Mesenchymal stem cell (in vitro differentiated cells and primary cell): ENCODE results near the gene SCRG1.

Source experiments
- DNase-seq: peaks from one replicate; pipeline ENCODE4 v3.0.0-alpha.2; 2013
- H2AFZ ChIP-seq: one replicate; pipeline ENCODE4 v1.6.1; 2013; ENCODE audit warnings: low read depth, mild to moderate bottlenecking, control low read depth, inconsistent platforms, low read length, moderate library complexity
- H2AK5ac ChIP-seq: 2 replicates; pipeline ENCODE4 v1.6.1; 2013; ENCODE audit warnings: low read length, moderate library complexity, mild to moderate bottlenecking, inconsistent platforms; ENCODE audit not compliant: severe bottlenecking
- H2BK120ac ChIP-seq: one replicate; pipeline ENCODE4 v1.6.1; 2013; ENCODE audit warnings: low read depth, mild to moderate bottlenecking, inconsistent platforms, low read length, moderate library complexity
- H2BK12ac ChIP-seq, 2 experiments: one replicate each; pipeline ENCODE4 v1.6.1; 2013; ENCODE audit warnings: inconsistent platforms in 2 of 2, low read length in 2 of 2, mild to moderate bottlenecking in 2 of 2, moderate library complexity in 2 of 2, control low read depth in 1 of 2
- H2BK15ac ChIP-seq: one replicate; pipeline ENCODE4 v1.6.1; 2013; ENCODE audit warnings: mild to moderate bottlenecking, low read depth, inconsistent platforms; ENCODE audit not compliant: poor library complexity, severe bottlenecking
- H2BK5ac ChIP-seq: 2 replicates; pipeline ENCODE4 v1.6.1; 2013; ENCODE audit warnings: low read depth, mild to moderate bottlenecking, low read length, control low read depth, inconsistent platforms; ENCODE audit not compliant: poor library complexity, severe bottlenecking
- H3K14ac ChIP-seq, 2 experiments: one replicate each; pipeline ENCODE4 v1.6.1; 2013; ENCODE audit warnings: inconsistent platforms in 2 of 2, low read length in 2 of 2, control low read depth in 1 of 2, mild to moderate bottlenecking in 1 of 2, moderate library complexity in 1 of 2
- H3K18ac ChIP-seq, 2 experiments: one replicate each; pipeline ENCODE4 v1.6.1; 2013; ENCODE audit warnings: inconsistent platforms in 2 of 2, low read length in 2 of 2, control low read depth in 1 of 2, low read depth in 1 of 2, mild to moderate bottlenecking in 1 of 2
- H3K23ac ChIP-seq, 2 experiments: one replicate each; pipeline ENCODE4 v1.6.1; 2013; ENCODE audit warnings: inconsistent platforms in 2 of 2, low read length in 2 of 2, mild to moderate bottlenecking in 2 of 2, moderate library complexity in 2 of 2, control low read depth in 1 of 2
- H3K27ac ChIP-seq: 2 replicates; pipeline ENCODE4 v1.5.1; 2013; ENCODE audit warnings: mild to moderate bottlenecking, moderate library complexity, low read length, control low read depth, inconsistent platforms; ENCODE audit not compliant: poor library complexity, severe bottlenecking
- H3K27me3 ChIP-seq, 2 experiments: 2 replicates each; pipeline versions ENCODE4 v1.6.1 to v1.7.0; 2013; ENCODE audit warnings: low read length in 2 of 2, mild to moderate bottlenecking in 2 of 2, moderate library complexity in 2 of 2, control low read depth in 1 of 2, inconsistent platforms in 1 of 2; ENCODE audit not compliant: control insufficient read depth in 1 of 2, insufficient read depth in 1 of 2
- H3K36me3 ChIP-seq, 2 experiments: 2 replicates each; pipeline versions ENCODE4 v1.6.1 to v1.7.0; 2013; ENCODE audit warnings: low read length in 2 of 2, control low read depth in 1 of 2, inconsistent platforms in 1 of 2, low read depth in 1 of 2, mild to moderate bottlenecking in 1 of 2; ENCODE audit not compliant: insufficient read depth in 2 of 2, control insufficient read depth in 1 of 2
- H3K4ac ChIP-seq, 2 experiments: one replicate each; pipeline ENCODE4 v1.6.1; 2013; ENCODE audit warnings: inconsistent platforms in 2 of 2, low read length in 2 of 2, mild to moderate bottlenecking in 2 of 2, moderate library complexity in 2 of 2, control low read depth in 1 of 2, low read depth in 1 of 2
- H3K4me1 ChIP-seq: 2 replicates; pipeline ENCODE4 v1.6.1; 2013; ENCODE audit warnings: low read depth, low read length, control low read depth; ENCODE audit not compliant: control insufficient read depth, insufficient read depth
- H3K4me2 ChIP-seq: 2 replicates; pipeline ENCODE4 v1.6.1; 2013; ENCODE audit warnings: low read length, mild to moderate bottlenecking, inconsistent platforms; ENCODE audit not compliant: poor library complexity, severe bottlenecking
- H3K4me3 ChIP-seq, 2 experiments: 2 replicates each; pipeline versions ENCODE4 v1.5.1 to v1.7.0; 2013; ENCODE audit warnings: low read length in 2 of 2, mild to moderate bottlenecking in 2 of 2, control low read depth in 1 of 2, low read depth in 1 of 2; ENCODE audit not compliant: insufficient read depth in 1 of 2
- H3K79me1 ChIP-seq: replicated peaks from 2 replicates; pipeline ENCODE4 v1.6.1; 2013; ENCODE audit warnings: mild to moderate bottlenecking, control low read depth, low read length, inconsistent platforms; ENCODE audit not compliant: poor library complexity, severe bottlenecking
- H3K9ac ChIP-seq: 2 replicates; pipeline ENCODE4 v1.7.0; 2013; ENCODE audit warnings: mild to moderate bottlenecking, low read length, moderate library complexity
- H3K9me3 ChIP-seq: 2 replicates; pipeline ENCODE4 v1.7.0; 2013; ENCODE audit warnings: mild to moderate bottlenecking, low read length; ENCODE audit not compliant: control insufficient read depth
- H4K8ac ChIP-seq: one replicate; pipeline ENCODE4 v1.6.1; 2013; ENCODE audit warnings: inconsistent platforms, mild to moderate bottlenecking, low read length, moderate library complexity
- H4K91ac ChIP-seq: one replicate; pipeline ENCODE4 v1.6.1; 2013; ENCODE audit warnings: mild to moderate bottlenecking, low read length, inconsistent platforms
- WGBS: methylation state at CpG from one replicate; pipeline ENCODE4 v1.1.7; 2013; ENCODE audit warnings: mixed read lengths; 5-methylcytosine and 5-hydroxymethylcytosine counted together

Gene SCRG1

GRCh38 chr4:173367946-173368345 lies 31.0 kb downstream of the SCRG1 start:
- Histone ChIP-seq H2BK12ac (no peak overlapping the region), H3K4ac (no peak overlapping the region), H2BK120ac (no peak overlapping the region), H4K8ac (no peak overlapping the region), H3K9ac (peak overlapping the region; percentile 48), H3K9me3 (no peaks in the 10 kb centered on the region), H3K27ac (no peak overlapping the region), H2AFZ (no peak overlapping the region), H2AK5ac (no peak overlapping the region), H3K4me2 (no peak overlapping the region), H2BK5ac (no peak overlapping the region), H4K91ac (no peak overlapping the region), H3K18ac (no peak overlapping the region), H3K79me1 (peaks cover 3% of the 10 kb centered on the region), H3K4me1 (peaks cover 1% of the 10 kb centered on the region), H3K36me3 (no peaks in the 10 kb centered on the region), H3K14ac (no peak overlapping the region), H2BK15ac (no peak overlapping the region), H3K23ac (no peak overlapping the region), H3K27me3 (no peaks in the 10 kb centered on the region), H3K4me3 (peak overlapping the region in 1 of 2 experiments; percentile 48)
- DNase-seq: no peak
- 76% methylated on average over 4 of the region's 4 CpGs for WGBS

DNA sequence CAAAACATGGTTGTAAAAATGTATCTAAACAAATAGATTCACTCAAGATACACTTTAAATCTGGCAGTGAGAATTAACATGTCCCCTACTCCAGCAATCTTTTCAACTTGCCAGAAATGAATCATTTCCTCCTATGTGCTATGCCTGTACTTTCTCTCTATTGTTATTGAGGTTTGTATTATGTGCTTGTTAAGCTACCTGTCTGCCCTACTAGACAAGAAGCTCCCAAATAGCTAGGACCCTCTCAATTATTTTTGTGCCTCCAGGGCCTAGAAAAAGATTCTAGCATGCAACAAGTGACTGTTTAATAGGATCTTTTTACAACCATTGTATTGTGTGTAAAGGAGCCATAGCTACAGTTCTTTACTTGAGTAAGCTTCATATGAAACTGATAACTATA lies 31.6 kb downstream of the SCRG1 start:
- no peak overlapping the region for H3K23ac ChIP-seq
- H4K91ac ChIP-seq: no peak overlapping the region
- no peaks in the 10 kb centered on the region for H3K36me3 ChIP-seq

GRCh38 chr4:173365359-173365996 lies 33.4 kb downstream of the SCRG1 start:
- Histone ChIP-seq H4K91ac (no peak overlapping the region), H3K27me3 (no peaks in the 10 kb centered on the region), H3K4ac (no peak overlapping the region), H2BK15ac (no peak overlapping the region), H2AK5ac (no peak overlapping the region), H3K27ac (no peak overlapping the region), H3K9me3 (no peaks in the 10 kb centered on the region), H3K4me2 (no peak overlapping the region), H3K14ac (no peak overlapping the region), H4K8ac (no peak overlapping the region), H3K4me3 (no peak overlapping the region), H3K23ac (no peak overlapping the region), H3K9ac (no peak overlapping the region), H2AFZ (no peak overlapping the region), H3K18ac (no peak overlapping the region), H3K4me1 (peaks cover 1% of the 10 kb centered on the region), H3K79me1 (peaks cover 2% of the 10 kb centered on the region), H2BK12ac (no peak overlapping the region), H3K36me3 (no peaks in the 10 kb centered on the region), H2BK5ac (no peak overlapping the region), H2BK120ac (no peak overlapping the region)
- WGBS: 100% methylated on average over 1 of the region's 2 CpGs
- no peak for DNase-seq

More for the DNA sequence above, 31.6 kb downstream of the SCRG1 start:
- H4K8ac ChIP-seq: no peak overlapping the region
- H2AFZ ChIP-seq: no peak overlapping the region
- no peak overlapping the region for H2BK15ac ChIP-seq
- no peak overlapping the region for H3K4me2 ChIP-seq
- H3K27ac ChIP-seq: no peak overlapping the region
- H3K14ac ChIP-seq: no peak overlapping the region
- DNase-seq: no peak
- H3K9me3 ChIP-seq: no peaks in the 10 kb centered on the region
- no peak overlapping the region for H2BK5ac ChIP-seq
- peaks cover 2% of the 10 kb centered on the region for H3K79me1 ChIP-seq
- no peak overlapping the region for H2AK5ac ChIP-seq
- no peak overlapping the region for H2BK12ac ChIP-seq
- H3K4me3 ChIP-seq: peak overlapping the region in 1 of 2 experiments; percentile 48
- H3K27me3 ChIP-seq: no peaks in the 10 kb centered on the region
- no peak overlapping the region for H3K4ac ChIP-seq
- peaks cover 1% of the 10 kb centered on the region for H3K4me1 ChIP-seq
- no peak overlapping the region for H2BK120ac ChIP-seq
- H3K18ac ChIP-seq: no peak overlapping the region
- H3K9ac ChIP-seq: no peak overlapping the region

- Histone ChIP-seq H3K4me1 (peaks cover 1% of the 10 kb centered on the region), H4K91ac (no peak overlapping the region), H3K4me2 (no peak overlapping the region), H3K27ac (no peak overlapping the region), H2BK15ac (no peak overlapping the region), H3K14ac (no peak overlapping the region), H3K9ac (no peak overlapping the region), H2AFZ (no peak overlapping the region), H3K4me3 (no peak overlapping the region), H2AK5ac (no peak overlapping the region), H2BK120ac (no peak overlapping the region), H3K27me3 (no peaks in the 10 kb centered on the region), H3K9me3 (no peaks in the 10 kb centered on the region), H3K79me1 (peaks cover 2% of the 10 kb centered on the region), H2BK5ac (no peak overlapping the region), H3K18ac (no peak overlapping the region), H3K36me3 (no peaks in the 10 kb centered on the region), H4K8ac (no peak overlapping the region), H3K23ac (no peak overlapping the region), H2BK12ac (no peak overlapping the region), H3K4ac (no peak overlapping the region)
- no CpG with 5 or more reads among the region's 3 CpGs for WGBS
- DNase-seq: no peak
Observed at GRCh38 chr4:173362666-173363065, 36.2 kb downstream of the SCRG1 start.
